KOPT-K1 (cell line): Measurements from ENCODE around the gene PRUNE2.
"Not testable (repeated sequence)": the region's sequence is repeated elsewhere in the genome, so short reads cannot be mapped to it uniquely, and the experiment has no call there.

Experiments
- H3K27ac ChIP-seq: fragments of 200-600 bp; sonication (generic); 2 replicates; pipeline ENCODE4 v1.5.1; 2016; ENCODE audit warnings: antibody characterized with exemption, mild to moderate bottlenecking, low read depth, low read length; ENCODE audit not compliant: poor library complexity, severe bottlenecking
- H3K36me3 ChIP-seq: fragments of 200-600 bp; sonication (generic); 2 replicates; pipeline ENCODE4 v1.5.1; 2017; ENCODE audit warnings: antibody characterized with exemption, mild to moderate bottlenecking, low read length, moderate library complexity; ENCODE audit not compliant: insufficient read depth
- H3K9me3 ChIP-seq: fragments of 200-600 bp; sonication (generic); 2 replicates; pipeline ENCODE4 v1.5.1; 2017; ENCODE audit warnings: antibody characterized with exemption, low read length, mild to moderate bottlenecking; ENCODE audit not compliant: insufficient read depth, poor library complexity, severe bottlenecking

The PRUNE2 gene

DNA sequence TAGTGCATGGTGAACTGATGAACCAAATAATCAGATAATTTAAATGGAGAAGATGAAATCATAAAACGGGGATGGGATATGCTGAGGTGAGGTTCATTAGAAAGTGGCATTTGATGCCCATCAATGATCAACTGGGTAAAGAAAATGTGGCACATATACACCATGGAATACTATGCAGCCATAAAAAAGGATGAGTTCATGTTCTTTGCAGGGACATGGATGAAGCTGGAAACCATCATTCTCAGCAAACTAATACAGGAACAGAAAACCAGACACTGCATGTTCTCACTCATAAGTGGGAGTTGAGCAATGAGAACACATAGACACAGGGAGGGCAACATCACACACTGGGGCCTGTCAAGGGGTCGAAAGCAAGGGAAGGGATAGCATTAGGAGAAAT lies 47.7 kb downstream of the PRUNE2 start:
- H3K9me3 ChIP-seq, H3K27ac ChIP-seq, H3K36me3 ChIP-seq: not testable (repeated sequence)

DNA sequence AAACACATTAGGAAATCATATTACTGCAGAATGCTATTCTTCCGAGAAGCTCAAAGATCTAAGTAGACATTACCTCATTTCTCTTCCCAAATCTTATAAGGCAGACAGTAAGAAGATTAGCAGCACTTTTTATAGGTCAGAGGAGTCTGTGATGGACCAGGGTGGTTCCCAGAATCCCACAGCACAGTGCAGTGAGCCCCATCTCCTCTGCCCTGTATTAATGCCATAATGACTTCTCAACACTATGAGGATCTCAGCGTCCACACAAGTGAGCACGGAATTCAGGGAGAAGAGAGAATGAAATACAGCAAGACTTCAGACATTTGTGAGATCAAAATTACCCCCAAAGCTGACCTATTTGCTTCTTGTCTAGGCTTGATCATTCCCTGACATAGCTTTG lies 49.9 kb downstream of the PRUNE2 start:
- no peak overlapping the region for H3K27ac ChIP-seq
- no peaks in the 10 kb centered on the region for H3K36me3 ChIP-seq
- no peaks in the 10 kb centered on the region for H3K9me3 ChIP-seq

DNA sequence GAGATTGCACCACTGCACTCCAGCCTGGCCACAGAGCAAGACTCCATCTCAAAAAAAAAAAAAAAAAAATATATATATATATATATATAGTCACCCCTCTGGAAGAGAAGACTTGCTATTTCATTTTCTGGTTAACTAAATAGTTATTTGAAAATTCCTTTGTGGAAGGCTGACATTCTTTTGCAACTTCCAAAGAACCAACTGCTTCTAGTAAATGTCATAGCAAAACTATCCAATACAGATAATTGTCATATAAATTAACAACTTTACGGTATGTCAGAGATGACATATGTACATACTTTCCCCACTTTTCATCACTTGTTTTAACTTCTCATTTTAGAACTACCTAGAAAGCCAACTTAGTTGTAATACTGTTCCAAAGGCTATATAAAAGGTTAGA lies 50.9 kb downstream of the PRUNE2 start:
- Histone ChIP-seq H3K9me3 (no peaks in the 10 kb centered on the region), H3K36me3 (no peaks in the 10 kb centered on the region), H3K27ac (no peak overlapping the region)

DNA sequence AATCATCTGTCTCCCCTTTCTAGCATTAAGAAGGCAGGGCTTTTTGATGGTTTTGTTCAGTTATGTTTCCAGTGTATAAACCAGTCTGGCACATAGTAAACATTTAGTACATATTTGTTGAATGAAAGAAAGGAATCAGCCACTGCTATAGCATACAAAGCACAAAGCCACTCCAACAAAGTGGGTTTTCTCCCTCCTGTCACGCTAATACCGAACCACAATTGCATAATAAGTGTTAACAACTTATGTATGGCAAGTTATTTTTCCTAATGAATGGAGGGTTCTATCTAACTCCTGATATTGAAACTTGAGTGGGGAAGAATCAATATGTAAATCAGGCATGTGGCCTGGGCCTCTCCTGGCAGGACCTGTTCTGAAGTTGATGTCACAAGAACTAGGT lies 53.9 kb downstream of the PRUNE2 start:
- no peak overlapping the region for H3K27ac ChIP-seq
- H3K36me3 ChIP-seq = no peaks in the 10 kb centered on the region
- no peaks in the 10 kb centered on the region for H3K9me3 ChIP-seq

DNA sequence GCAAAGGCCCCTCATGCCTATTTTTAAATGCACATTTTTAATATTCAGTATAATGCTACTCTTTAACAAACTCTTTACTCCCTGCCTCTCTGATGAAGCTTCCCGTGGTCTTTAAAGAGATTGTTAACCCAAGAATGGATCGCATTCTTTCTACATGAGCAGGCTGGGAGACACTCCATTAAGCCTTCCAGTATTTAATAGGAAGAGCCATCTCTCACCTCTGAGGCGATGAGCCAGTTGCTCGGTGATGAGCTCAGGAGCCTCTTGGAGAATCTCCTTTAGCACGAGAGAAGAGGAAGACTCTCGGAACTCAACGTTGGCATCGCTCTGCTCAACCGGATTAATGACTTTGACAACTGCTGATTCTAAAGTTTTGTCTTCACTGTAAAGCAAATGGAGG lies 59.6 kb downstream of the PRUNE2 start:
- no peaks in the 10 kb centered on the region for H3K9me3 ChIP-seq
- no peak overlapping the region for H3K27ac ChIP-seq
- no peaks in the 10 kb centered on the region for H3K36me3 ChIP-seq

DNA sequence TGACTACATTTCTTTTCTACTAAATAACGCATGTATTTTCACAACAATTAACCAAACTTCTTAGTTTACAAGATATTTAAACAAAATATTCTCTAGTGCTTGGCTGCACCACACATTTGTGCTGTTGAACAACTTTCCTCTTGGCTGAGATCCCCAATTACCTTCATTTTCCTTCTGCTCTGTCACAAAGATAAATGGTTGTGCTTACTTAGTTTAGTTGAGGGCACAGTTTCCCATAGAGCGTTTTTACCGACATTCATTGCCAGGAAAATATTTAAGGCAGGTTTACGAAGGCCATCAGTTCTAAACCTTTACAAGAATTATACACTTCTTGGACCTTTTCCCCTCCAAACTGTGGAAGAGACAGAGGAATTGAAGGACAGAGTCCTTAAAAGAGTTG lies 60.7 kb downstream of the PRUNE2 start:
- H3K36me3 ChIP-seq = no peaks in the 10 kb centered on the region
- H3K9me3 ChIP-seq = no peaks in the 10 kb centered on the region
- H3K27ac ChIP-seq = no peak overlapping the region

DNA sequence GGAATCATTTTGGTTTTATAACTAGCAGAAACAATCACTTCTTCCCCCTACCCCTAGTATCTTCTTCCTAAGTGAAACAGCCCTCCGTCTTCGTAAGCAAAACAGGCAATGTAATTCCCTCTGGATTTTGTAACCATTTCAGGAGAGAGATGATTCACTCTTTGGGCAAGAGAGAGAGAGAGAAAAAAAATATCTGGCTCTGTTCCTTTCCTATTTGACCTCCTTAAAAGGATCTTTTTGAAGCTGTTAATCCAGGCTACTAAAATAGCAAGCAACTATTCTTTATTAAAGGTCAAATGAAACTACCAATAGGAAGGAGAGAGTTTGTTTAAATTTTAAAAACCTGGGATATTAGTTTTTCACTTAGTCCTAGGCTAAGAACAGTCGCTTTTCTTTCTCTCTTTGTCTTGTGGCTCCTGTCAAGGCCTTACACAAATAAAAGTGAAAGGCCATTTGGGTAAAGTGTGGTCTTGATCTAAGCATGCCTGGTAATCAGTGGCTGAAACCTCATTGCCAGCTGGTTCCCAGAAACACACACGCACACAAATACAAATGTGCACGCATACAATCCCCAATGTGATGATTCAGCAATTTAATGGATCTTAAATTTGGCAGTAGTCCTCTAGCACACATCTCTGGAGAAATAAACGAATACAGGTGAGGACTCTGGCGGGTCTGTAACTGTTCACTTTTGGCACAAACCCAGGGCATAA lies 70.2 kb downstream of the PRUNE2 start:
- no peaks in the 10 kb centered on the region for H3K36me3 ChIP-seq
- no peak overlapping the region for H3K27ac ChIP-seq

DNA sequence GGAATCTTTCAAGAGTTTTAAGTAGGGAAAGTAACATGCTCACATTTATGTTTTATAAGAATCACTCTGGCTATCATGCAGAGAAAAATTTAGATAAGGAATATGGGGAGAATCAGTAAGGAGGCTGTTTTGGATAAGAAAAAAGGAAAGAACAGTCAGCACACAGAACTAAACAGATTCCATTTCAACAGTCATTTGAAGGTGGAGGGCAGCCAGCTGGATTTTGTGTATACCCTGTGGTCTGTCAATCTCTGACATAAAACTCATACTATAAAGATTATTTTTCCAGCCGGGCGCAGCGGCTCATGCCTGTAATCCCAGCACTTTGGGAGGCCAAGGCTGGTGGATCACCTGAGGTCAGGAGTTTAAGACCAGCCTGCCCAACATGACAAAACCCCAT lies 77.5 kb downstream of the PRUNE2 start:
- H3K36me3 ChIP-seq = no peaks in the 10 kb centered on the region
- no peak overlapping the region for H3K27ac ChIP-seq
- no peaks in the 10 kb centered on the region for H3K9me3 ChIP-seq

More for the DNA sequence above, 70.2 kb downstream of the PRUNE2 start:
- no peaks in the 10 kb centered on the region for H3K9me3 ChIP-seq

DNA sequence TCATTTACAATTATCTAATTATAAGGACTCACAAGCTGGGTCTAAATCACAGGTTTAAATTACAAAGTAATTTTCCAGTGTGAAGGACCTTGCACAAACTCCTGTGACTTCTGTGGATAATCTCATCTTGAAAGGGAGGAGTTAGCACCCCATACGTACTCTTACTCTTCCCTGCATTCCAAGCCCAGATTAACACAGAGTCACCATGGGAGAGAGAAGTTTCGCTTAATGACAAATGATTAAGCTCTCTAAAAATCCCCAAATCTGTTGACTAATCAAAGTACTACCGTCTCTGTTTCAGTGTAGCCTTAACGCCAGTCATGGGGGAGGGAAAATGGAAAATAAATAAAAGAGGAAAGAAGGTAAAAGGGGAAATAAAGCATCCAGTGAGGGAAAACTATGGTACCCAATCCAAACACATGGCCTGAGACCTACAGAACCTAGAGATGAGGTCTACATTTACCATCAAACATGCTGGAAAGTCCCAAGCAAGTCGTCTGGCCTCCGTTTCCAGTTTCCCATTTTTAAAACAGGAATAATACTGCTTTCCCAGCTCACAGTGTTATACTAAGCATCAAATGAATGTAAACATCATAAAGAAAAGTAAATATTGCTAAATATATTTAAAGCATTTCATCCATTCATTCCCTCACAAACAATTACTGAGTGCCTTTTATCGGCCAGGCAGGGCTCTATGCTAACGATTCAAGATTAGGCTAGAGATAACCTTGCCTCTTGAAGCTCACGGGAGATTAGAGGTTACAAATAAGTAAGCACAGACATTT lies 78.4 kb downstream of the PRUNE2 start:
- Histone ChIP-seq H3K36me3 (no peaks in the 10 kb centered on the region), H3K9me3 (no peaks in the 10 kb centered on the region), H3K27ac (no peak overlapping the region)

DNA sequence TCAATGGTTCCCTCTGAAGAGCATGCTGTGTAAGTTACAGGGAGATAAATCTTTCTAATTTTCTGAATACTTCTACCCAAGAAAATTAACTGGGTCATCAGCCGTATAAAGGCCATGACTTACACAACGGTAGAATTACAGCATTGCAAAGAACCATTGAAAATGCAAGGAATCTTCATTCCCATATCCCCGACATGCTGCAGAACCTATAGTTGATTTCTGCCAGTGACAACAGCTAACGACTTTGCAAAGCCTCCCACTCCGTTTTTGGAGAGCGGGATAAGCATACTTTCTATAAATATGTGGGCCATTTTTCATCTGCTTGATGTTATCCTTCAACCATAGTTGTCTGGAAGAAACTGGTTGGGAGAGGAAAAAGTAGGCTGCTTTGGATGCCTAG lies 85.5 kb downstream of the PRUNE2 start:
- Histone ChIP-seq H3K36me3 (no peaks in the 10 kb centered on the region), H3K9me3 (no peaks in the 10 kb centered on the region), H3K27ac (no peak overlapping the region)

DNA sequence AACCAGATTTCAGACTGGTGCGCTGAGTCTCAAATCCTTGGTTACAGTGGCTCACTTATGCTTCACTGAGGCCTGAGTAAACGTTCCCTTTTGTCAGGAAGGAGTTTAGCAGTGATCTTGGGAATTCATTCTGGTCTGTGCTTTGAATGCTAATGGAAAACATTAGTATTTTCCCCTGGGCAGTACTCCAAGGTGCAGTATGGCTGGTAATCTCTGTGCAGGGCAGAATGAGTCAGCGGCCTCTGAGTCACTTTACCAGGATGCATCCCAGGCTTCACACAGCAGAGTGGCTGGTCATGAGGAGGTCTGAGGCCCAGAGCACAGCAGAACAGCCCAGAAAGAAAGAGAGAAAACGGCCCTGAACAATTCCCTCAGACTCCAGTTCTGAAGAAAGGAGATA lies 87.6 kb downstream of the PRUNE2 start:
- Histone ChIP-seq H3K36me3 (no peaks in the 10 kb centered on the region), H3K27ac (no peak overlapping the region)

DNA sequence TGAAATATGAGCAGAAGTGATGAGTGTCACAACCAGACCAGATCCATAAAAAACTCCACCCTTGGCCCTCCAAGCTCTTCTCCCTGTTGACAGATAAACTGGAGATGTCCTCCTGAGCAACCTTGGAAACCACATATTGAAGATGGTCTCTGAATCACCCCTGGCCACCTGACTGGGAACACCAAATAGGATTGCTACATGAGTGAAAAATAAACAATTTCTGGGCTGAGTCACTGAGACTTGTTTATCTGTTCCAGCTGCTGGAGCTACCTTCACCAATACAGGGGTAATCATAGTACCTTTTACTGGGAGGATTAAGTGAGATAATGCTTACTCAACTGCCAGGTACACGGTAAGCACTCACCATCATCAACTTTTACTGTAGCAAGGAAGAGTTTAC lies 88.4 kb downstream of the PRUNE2 start:
- Histone ChIP-seq H3K27ac (no peak overlapping the region), H3K9me3 (no peaks in the 10 kb centered on the region), H3K36me3 (no peaks in the 10 kb centered on the region)

More for the DNA sequence above, 87.6 kb downstream of the PRUNE2 start:
- no peaks in the 10 kb centered on the region for H3K9me3 ChIP-seq

DNA sequence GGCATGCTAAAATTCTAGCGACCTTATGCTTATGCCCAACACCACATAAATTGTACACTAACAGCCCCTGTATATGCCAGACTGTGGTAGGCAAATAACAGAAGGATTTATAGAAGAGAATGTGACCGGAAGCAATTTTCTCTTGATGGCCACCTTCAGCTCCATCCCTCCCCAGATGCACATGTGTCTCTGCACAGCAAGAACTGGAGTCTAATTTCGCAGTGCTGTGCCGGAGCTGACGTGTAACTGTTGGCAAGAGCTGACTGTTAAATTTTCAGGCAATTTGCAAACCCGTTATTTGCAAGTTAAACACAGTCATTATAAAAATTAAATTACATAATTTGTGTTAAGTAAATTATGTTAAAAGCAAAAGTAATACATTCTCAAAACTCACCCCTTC lies 93.3 kb downstream of the PRUNE2 start:
- Histone ChIP-seq H3K27ac (no peak overlapping the region), H3K36me3 (no peaks in the 10 kb centered on the region), H3K9me3 (no peaks in the 10 kb centered on the region)

DNA sequence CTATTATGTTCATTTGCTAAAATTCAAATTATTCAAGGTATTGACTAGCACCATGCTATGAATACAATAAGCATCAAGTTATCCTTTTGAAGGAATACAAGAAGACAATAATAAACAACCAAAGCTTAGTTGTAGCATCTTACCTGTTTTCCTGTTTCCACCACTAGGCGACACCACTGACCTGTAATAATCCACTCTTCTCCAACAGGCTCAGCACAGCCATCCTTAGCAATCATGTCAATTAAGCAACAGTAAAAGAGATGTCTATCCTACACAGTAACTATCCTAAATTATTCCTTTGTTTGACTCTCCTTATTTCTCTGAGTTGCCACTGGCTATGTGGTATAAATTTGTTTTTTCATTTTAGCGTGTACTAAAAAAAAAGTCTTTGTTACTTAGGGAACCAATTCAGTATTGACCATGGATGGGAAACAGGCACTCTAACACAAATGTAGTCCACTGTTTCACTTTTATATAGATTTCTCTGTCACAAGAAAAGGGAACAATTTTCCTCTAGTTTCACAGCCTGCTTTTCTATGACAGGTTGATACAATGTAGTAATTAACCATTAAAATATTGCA lies 95.4 kb downstream of the PRUNE2 start:
- H3K36me3 ChIP-seq = no peaks in the 10 kb centered on the region
- H3K27ac ChIP-seq = no peak overlapping the region
- no peaks in the 10 kb centered on the region for H3K9me3 ChIP-seq

DNA sequence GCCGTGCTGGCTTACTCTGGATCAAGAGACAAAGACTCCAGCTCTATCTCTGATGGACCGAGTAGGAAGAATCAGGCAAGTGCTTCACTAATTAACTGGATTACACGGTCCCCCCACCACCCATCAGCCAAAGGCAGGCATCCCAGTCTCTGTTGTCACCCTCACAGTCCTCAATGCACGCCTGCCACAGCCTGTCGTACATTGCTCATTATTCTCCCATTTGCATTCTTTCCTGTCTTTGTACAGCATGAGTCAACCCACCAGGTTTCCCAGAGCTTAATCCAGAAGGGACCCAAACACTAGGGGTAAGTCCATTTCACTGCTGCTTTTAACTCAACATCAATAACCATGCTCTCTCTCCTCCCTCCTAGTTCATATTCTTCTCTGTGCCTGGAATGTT lies 97.3 kb downstream of the PRUNE2 start:
- Histone ChIP-seq H3K27ac (no peak overlapping the region), H3K36me3 (no peaks in the 10 kb centered on the region), H3K9me3 (no peaks in the 10 kb centered on the region)

DNA sequence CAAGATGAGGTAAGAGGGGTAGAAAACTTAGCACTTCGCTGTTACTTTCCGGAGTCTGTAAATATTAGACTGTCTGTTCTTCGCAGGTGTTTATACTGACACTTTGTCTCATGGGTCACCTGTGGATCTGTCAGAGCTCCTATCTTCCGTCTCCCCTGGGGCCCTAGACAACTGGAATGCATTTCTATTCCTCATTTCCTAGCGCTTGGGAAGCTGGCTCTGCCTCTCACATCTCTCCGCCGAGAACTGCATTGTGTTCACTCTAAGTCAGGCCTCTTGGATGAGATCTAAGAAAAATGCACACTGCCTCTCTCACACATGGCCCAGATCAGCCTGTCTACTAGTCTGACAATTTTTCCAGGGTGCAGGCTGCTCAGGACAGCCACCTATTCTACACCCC lies 102.2 kb downstream of the PRUNE2 start:
- no peaks in the 10 kb centered on the region for H3K36me3 ChIP-seq
- no peak overlapping the region for H3K27ac ChIP-seq
- H3K9me3 ChIP-seq = no peaks in the 10 kb centered on the region
